Transverse colon (tissue), 4 donors: ENCODE results near the gene PDSS2. TPM values are rescaled to one million over a fixed set of nuclear protein-coding genes. Genes with fewer than 3 reads are reported as not detected.

Experiments
- DNase-seq: peaks from one replicate; pipeline ENCODE4 v3.0.0-alpha.2; 2019
- H3K27ac ChIP-seq, 4 donors: fragments of 200-600 bp; sonication (generic); 2 replicates each; pipeline ENCODE4 v1.5.1; 2016 to 2018; ENCODE audit warnings: inconsistent platforms in 4 of 4
- H3K27me3 ChIP-seq: fragments of 200-600 bp; sonication (generic); 2 replicates; pipeline ENCODE4 v1.5.1; 2017; ENCODE audit warnings: inconsistent platforms
- H3K36me3 ChIP-seq, 4 donors: fragments of 200-600 bp; sonication (generic); 2 replicates each; pipeline ENCODE4 v1.5.1; 2017 to 2019; ENCODE audit warnings: inconsistent platforms in 4 of 4
- H3K4me1 ChIP-seq, 4 donors: fragments of 200-600 bp; sonication (generic); 2 replicates each; pipeline ENCODE4 v1.5.1; 2017 to 2020; ENCODE audit warnings: inconsistent platforms in 4 of 4
- H3K4me3 ChIP-seq, 4 donors: fragments of 200-600 bp; sonication (generic); 1 replicate in 1 of 4; 2 replicates in 3 of 4; pipeline versions ENCODE4 v1.5.1 to v1.6.1; 2017 to 2019; ENCODE audit warnings: inconsistent platforms in 4 of 4
- H3K9me3 ChIP-seq, 2 donors: fragments of 200-600 bp; sonication (generic); 2 replicates each; pipeline ENCODE4 v1.5.1; 2017 to 2019; ENCODE audit warnings: inconsistent platforms in 2 of 2
- EP300 ChIP-seq: sonication (generic); formaldehyde crosslinking; IDR thresholded peaks from one replicate; pipeline ENCODE4 v1.6.1; 2017; ENCODE audit warnings: antibody characterized with exemption, low read depth
- POLR2A ChIP-seq: fragments of 450-650 bp; IDR thresholded peaks from one replicate; pipeline ENCODE4 v1.6.1; 2016; ENCODE audit warnings: antibody characterized with exemption, mild to moderate bottlenecking, moderate library complexity
- POLR2AphosphoS5 ChIP-seq, 3 donors: sonication (generic); formaldehyde crosslinking; IDR thresholded peaks; one replicate each; pipeline ENCODE4 v1.6.1; 2016; ENCODE audit warnings: antibody characterized with exemption in 3 of 3
- WGBS, 2 donors: methylation state at CpG; one replicate each; pipeline ENCODE4 v1.1.5; 2018; ENCODE audit warnings: low coverage in 1 of 2; 5-methylcytosine and 5-hydroxymethylcytosine counted together
- in situ Hi-C, 4 donors: fragments of 200-750 bp; cut with MboI; loops; one replicate each; pipeline versions ENCODE4 v1.15.0 to v1.15.1; 2017; ENCODE audit warnings: low sequenced_read_pairs in 3 of 4, low pct_ligation_motif_present in 1 of 4, low pct_unique_long_range_greater_than_20kb in 1 of 4
- intact Hi-C: fragments of 100-400 bp; cut with DNase I; formaldehyde crosslinking; loops from one replicate; pipeline ENCODE4 v1.15.1; 2023; ENCODE audit warnings: low total_unique reads
- total RNA-seq, 4 donors: library from RNA; depleted of rRNA; stranded (reverse); fragments of >200 nt; gene quantifications; one replicate each; pipeline ENCODE4 v1.1.0, GENCODE V29; 2016
- TF ChIP-seq, protein P1 (sequence below), 5 experiments: fragments of 200-600 bp in 3 of 5; fragments of 450-650 bp in 2 of 5; sonication (generic) in 3 of 5; IDR thresholded peaks; 1 replicate in 2 of 5; 2 replicates in 3 of 5; pipeline ENCODE4 v1.5.1; 2016 to 2017; ENCODE audit warnings: antibody characterized with exemption in 5 of 5, inconsistent platforms in 3 of 5, mild to moderate bottlenecking in 2 of 5, moderate library complexity in 1 of 5

The PDSS2 gene
- total RNA-seq, 4 donors from 2014 or later = 3.0 to 32.5 (median 15.6) TPM

DNA sequence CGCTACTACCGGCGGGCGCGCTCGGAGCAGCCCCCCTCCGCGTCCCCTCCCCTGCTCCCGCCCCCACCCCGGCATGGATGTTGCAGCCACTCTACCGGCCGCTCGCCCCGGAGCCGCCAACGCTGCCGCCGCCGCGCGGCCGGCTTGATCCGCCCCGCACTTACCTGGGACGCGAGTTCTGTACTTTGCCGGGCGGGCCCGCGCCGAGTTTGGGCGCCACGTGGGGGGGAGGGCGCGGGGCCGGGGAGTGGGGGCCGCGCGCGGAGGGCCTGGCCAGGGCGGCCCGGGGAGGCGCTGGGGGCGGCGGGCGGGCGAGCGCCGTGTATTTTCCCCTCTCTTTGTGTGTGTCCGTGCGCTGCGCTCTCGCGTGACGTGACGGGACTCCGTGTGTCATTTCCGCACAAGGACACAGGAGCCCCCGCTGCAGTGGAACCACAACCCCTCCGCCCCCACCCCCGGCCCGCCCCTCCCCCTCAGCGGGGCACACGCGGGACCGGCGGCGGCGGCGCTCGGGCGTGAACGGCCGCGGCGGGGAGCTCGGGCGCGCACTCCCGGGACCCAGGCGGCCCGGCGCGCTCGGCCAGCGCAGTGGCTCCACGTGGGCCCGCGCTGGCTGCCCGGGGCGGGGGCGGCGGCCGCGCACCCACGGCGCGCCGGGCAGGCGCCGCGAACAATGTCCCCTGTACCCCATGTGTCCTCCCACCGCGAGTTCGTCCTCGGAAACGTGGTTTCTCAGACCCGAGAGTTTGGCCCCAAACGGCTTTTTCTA lies 344.3 kb downstream of the PDSS2 start, which contains the start of gene BEND3:
Gene BEND3 (minus strand): TSS at position 590 of the 769 bp plus-strand sequence. CDS start 16,230 bp downstream, outside the sequence.
- peaks cover 5 to 21% (median 14%) of the 10 kb centered on the region in 4 donors for H3K4me1 ChIP-seq
- intact Hi-C loops = loop anchor here (10.0 kb wide), 1 partner anchor 90 kb away; the partner anchor contains the start of gene MTRES1
- peak within 1 kb of the TSS; percentile 57 to 96 (median 90) for H3K4me3 ChIP-seq
- peak within 1 kb of the TSS; percentile 86 to 92 (median 90) for H3K27ac ChIP-seq
- in situ Hi-C loops = no loop called here
- 4% methylated on average over 17 of the region's 109 CpGs; no CpG with 5 or more reads in 1 of the 2 donors for WGBS, 2 donors
- peak; percentile 38 for DNase-seq
- H3K27me3 ChIP-seq = peaks cover 18% of the 10 kb centered on the region
- H3K36me3 ChIP-seq = no peaks in the 10 kb centered on the region
- TF ChIP-seq POLR2AphosphoS5 (IDR thresholded peaks at IDR 0.05) (no peak), EP300 (no peak), POLR2A (no peak)
- TF ChIP-seq, protein P1, sequence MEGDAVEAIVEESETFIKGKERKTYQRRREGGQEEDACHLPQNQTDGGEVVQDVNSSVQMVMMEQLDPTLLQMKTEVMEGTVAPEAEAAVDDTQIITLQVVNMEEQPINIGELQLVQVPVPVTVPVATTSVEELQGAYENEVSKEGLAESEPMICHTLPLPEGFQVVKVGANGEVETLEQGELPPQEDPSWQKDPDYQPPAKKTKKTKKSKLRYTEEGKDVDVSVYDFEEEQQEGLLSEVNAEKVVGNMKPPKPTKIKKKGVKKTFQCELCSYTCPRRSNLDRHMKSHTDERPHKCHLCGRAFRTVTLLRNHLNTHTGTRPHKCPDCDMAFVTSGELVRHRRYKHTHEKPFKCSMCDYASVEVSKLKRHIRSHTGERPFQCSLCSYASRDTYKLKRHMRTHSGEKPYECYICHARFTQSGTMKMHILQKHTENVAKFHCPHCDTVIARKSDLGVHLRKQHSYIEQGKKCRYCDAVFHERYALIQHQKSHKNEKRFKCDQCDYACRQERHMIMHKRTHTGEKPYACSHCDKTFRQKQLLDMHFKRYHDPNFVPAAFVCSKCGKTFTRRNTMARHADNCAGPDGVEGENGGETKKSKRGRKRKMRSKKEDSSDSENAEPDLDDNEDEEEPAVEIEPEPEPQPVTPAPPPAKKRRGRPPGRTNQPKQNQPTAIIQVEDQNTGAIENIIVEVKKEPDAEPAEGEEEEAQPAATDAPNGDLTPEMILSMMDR (IDR thresholded peaks at IDR 0.05) = no peak
- no peaks in the 10 kb centered on the region for H3K9me3 ChIP-seq

- DNase-seq = peak; percentile 89
- Histone ChIP-seq H3K27ac (peak overlapping the region; percentile 86 to 92 (median 90)), H3K4me3 (peak overlapping the region; percentile 57 to 96 (median 90)), H3K27me3 (peaks cover 18% of the 10 kb centered on the region), H3K9me3 (no peaks in the 10 kb centered on the region), H3K4me1 (peaks cover 5 to 21% (median 14%) of the 10 kb centered on the region in 4 donors), H3K36me3 (no peaks in the 10 kb centered on the region)
- 1% methylated on average over 56 of the region's 116 CpGs; no CpG with 5 or more reads in 1 of the 2 donors for WGBS, 2 donors
- intact Hi-C loops (loop anchor here (10.0 kb wide), 1 partner anchor 90 kb away; the partner anchor contains the start of gene MTRES1), in situ Hi-C loops (no loop called here)
- TF ChIP-seq POLR2AphosphoS5 (IDR thresholded peaks at IDR 0.05) (peak in 2 of 3 donors; percentile 25 to 37), POLR2A (peak; percentile 21), EP300 (no peak)
- TF ChIP-seq, protein P1 (IDR thresholded peaks at IDR 0.05) = peak; percentile 34 to 94 (median 81)
These were observed 345.0 kb downstream of the PDSS2 start for GRCh38 chr6:107114213-107114925.

- 81% methylated on average over 1 of the region's 1 CpG; no CpG with 5 or more reads in 1 of the 2 donors for WGBS, 2 donors
These were observed 349.2 kb downstream of the PDSS2 start for GRCh38 chr6:107110200-107110599.

More at GRCh38 chr6:107110200-107110599, 349.2 kb downstream of the PDSS2 start:
- TF ChIP-seq EP300 = no peak
- TF ChIP-seq, protein P1 (IDR thresholded peaks at IDR 0.05) = no peak
- no peak overlapping the region for H3K4me3 ChIP-seq
- no peaks in the 10 kb centered on the region for H3K9me3 ChIP-seq
- no peak for DNase-seq
- no peaks in the 10 kb centered on the region for H3K27me3 ChIP-seq
- in situ Hi-C loops (no loop called here), intact Hi-C loops (loop anchor here (10.0 kb wide), 1 partner anchor 85 kb away; the partner anchor contains the start of gene MTRES1)
- no peaks in the 10 kb centered on the region for H3K36me3 ChIP-seq
- H3K4me1 ChIP-seq = peaks cover 5 to 8% (median 7%) of the 10 kb centered on the region in 4 donors
- H3K27ac ChIP-seq = no peak overlapping the region
